ENCODE results near the gene PRAMEF14.
"Not testable (repeated sequence)": the region's sequence is repeated elsewhere in the genome, so short reads cannot be mapped to it uniquely, and the experiment has no call there.

PRAMEF14 gene

GRCh38 chr1:13347034-13347433 is at the start of gene PRAMEF14:
Gene PRAMEF14, minus strand, starts transcription at chr1:13347134. Its CDS starts 1,820 bp downstream, at chr1:13345314.
- not testable (repeated sequence) for DNase-seq (ENCODE audit: low spot score); H3K27ac ChIP-seq; H3K4me3 ChIP-seq

- not testable (repeated sequence) for H3K27ac ChIP-seq; DNase-seq (ENCODE audit: low spot score); H3K4me3 ChIP-seq
These were observed 48.4 kb upstream of the PRAMEF14 start for GRCh38 chr1:13395311-13395710.

- not testable (repeated sequence) for H3K27ac ChIP-seq; DNase-seq (ENCODE audit: low spot score); H3K4me3 ChIP-seq
These were observed 47.8 kb upstream of the PRAMEF14 start for GRCh38 chr1:13394761-13395160.

GRCh38 chr1:13393004-13393403 is 46.1 kb upstream of the PRAMEF14 start:
- H3K4me3 ChIP-seq; DNase-seq (ENCODE audit: low spot score); H3K27ac ChIP-seq: not testable (repeated sequence)

GRCh38 chr1:13389332-13389731 is 42.4 kb upstream of the PRAMEF14 start, which contains the start of gene PRAMEF17:
Gene PRAMEF17, plus strand, starts transcription at chr1:13389632. Its CDS starts 26 bp downstream, at chr1:13389658.
- not testable (repeated sequence) for DNase-seq (ENCODE audit: low spot score); H3K4me3 ChIP-seq

GRCh38 chr1:13380380-13380779 is 33.4 kb upstream of the PRAMEF14 start:
- DNase-seq (ENCODE audit: low spot score); H3K4me3 ChIP-seq; H3K27ac ChIP-seq: not testable (repeated sequence)

More at GRCh38 chr1:13389332-13389731, 42.4 kb upstream of the PRAMEF14 start, which contains the start of gene PRAMEF17:
- H3K27ac ChIP-seq, result not testable (repeated sequence)

GRCh38 chr1:13378983-13379382 is 32.0 kb upstream of the PRAMEF14 start:
- H3K27ac ChIP-seq; H3K4me3 ChIP-seq; DNase-seq (ENCODE audit: low spot score): not testable (repeated sequence)

- H3K4me3 ChIP-seq; H3K27ac ChIP-seq; DNase-seq (ENCODE audit: low spot score): not testable (repeated sequence)
These were observed 21.6 kb upstream of the PRAMEF14 start for GRCh38 chr1:13368544-13368943.

- DNase-seq (ENCODE audit: low spot score); H3K27ac ChIP-seq; H3K4me3 ChIP-seq: not testable (repeated sequence)
These were observed 19.6 kb upstream of the PRAMEF14 start for GRCh38 chr1:13366536-13366935.

- DNase-seq (ENCODE audit: low spot score); H3K27ac ChIP-seq; H3K4me3 ChIP-seq: not testable (repeated sequence)
These were observed 18.0 kb upstream of the PRAMEF14 start for GRCh38 chr1:13364928-13365327.

- DNase-seq (ENCODE audit: low spot score); H3K4me3 ChIP-seq; H3K27ac ChIP-seq: not testable (repeated sequence)
These were observed 15.4 kb upstream of the PRAMEF14 start for GRCh38 chr1:13362364-13362763.

GRCh38 chr1:13356774-13357173 is 9.8 kb upstream of the PRAMEF14 start:
- H3K27ac ChIP-seq; H3K4me3 ChIP-seq; DNase-seq (ENCODE audit: low spot score): not testable (repeated sequence)
- peak; percentile 24 for TF ChIP-seq CTCF (IDR thresholded peaks at IDR 0.05)

GRCh38 chr1:13354475-13354874 is 7.5 kb upstream of the PRAMEF14 start:
- not testable (repeated sequence) for H3K27ac ChIP-seq; H3K4me3 ChIP-seq; DNase-seq (ENCODE audit: low spot score)

- H3K4me3 ChIP-seq; DNase-seq (ENCODE audit: low spot score); H3K27ac ChIP-seq: not testable (repeated sequence)
These were observed 6.5 kb upstream of the PRAMEF14 start for GRCh38 chr1:13353476-13353875.

GRCh38 chr1:13342496-13342895 is 4.4 kb downstream of the PRAMEF14 start:
- DNase-seq (ENCODE audit: low spot score); H3K27ac ChIP-seq; H3K4me3 ChIP-seq: not testable (repeated sequence)

- not testable (repeated sequence) for H3K27ac ChIP-seq; H3K4me3 ChIP-seq; DNase-seq (ENCODE audit: low spot score)
These were observed 31.7 kb downstream of the PRAMEF14 start, which contains the start of gene PRAMEF15 for GRCh38 chr1:13315281-13315680. Gene PRAMEF15, plus strand, starts transcription at chr1:13315581. Its CDS starts 2,827 bp downstream, at chr1:13318408.

GRCh38 chr1:13303239-13303638 is 43.7 kb downstream of the PRAMEF14 start, which contains the start of gene PRAMEF33:
Gene PRAMEF33, plus strand, starts transcription at chr1:13303539. Its CDS starts 2,416 bp downstream, at chr1:13305955.
- not testable (repeated sequence) for DNase-seq (ENCODE audit: low spot score); H3K4me3 ChIP-seq; H3K27ac ChIP-seq

GRCh38 chr1:13302197-13302596 is 44.7 kb downstream of the PRAMEF14 start:
- DNase-seq (ENCODE audit: low spot score); H3K4me3 ChIP-seq; H3K27ac ChIP-seq: not testable (repeated sequence)

GRCh38 chr1:13298699-13299098 is 48.2 kb downstream of the PRAMEF14 start:
- not testable (repeated sequence) for DNase-seq (ENCODE audit: low spot score); H3K27ac ChIP-seq; H3K4me3 ChIP-seq
